Inflammatory macrophage treated with lipopolysaccharide for 4 hours (primary cell): Measurements from ENCODE around the gene EFCAB14.
"Not testable (repeated sequence)": the region's sequence is repeated elsewhere in the genome, so short reads cannot be mapped to it uniquely, and the experiment has no call there.

Source experiments
- DNase-seq: peaks from one replicate; pipeline ENCODE4 v3.0.0-alpha.2; 2020

EFCAB14 gene

GRCh38 chr1:46682064-46682463 lies 36.9 kb downstream of the EFCAB14 start:
- no peak for DNase-seq

- no peak for DNase-seq
Observed at GRCh38 chr1:46681333-46682034, 37.4 kb downstream of the EFCAB14 start.

- DNase-seq: no peak
Observed at GRCh38 chr1:46679789-46680573, 38.9 kb downstream of the EFCAB14 start.

- DNase-seq: no peak
Observed at GRCh38 chr1:46677339-46677738, 41.6 kb downstream of the EFCAB14 start.

- DNase-seq: no peak
Observed at GRCh38 chr1:46676531-46676930, 42.4 kb downstream of the EFCAB14 start.

- no peak for DNase-seq
Observed at GRCh38 chr1:46675549-46676314, 43.2 kb downstream of the EFCAB14 start.

- no peak for DNase-seq
Observed at GRCh38 chr1:46673749-46674182, 45.1 kb downstream of the EFCAB14 start.

- no peak for DNase-seq
Observed at GRCh38 chr1:46672696-46673095, 46.2 kb downstream of the EFCAB14 start.

- DNase-seq: no peak
Observed at GRCh38 chr1:46671554-46671953, 47.4 kb downstream of the EFCAB14 start, which contains the start of gene TEX38. TSS of gene TEX38 (plus strand) at chr1:46671854. CDS start at chr1:46671935, 81 bp downstream.

GRCh38 chr1:46670134-46670533 lies 48.8 kb downstream of the EFCAB14 start:
- DNase-seq: no peak

- DNase-seq: peak; percentile 51
Observed at GRCh38 chr1:46667782-46668760, 50.8 kb downstream of the EFCAB14 start, which contains the start of gene ATPAF1. TSS of gene ATPAF1 (minus strand) at chr1:46668364. CDS start at chr1:46668322, 42 bp downstream.

GRCh38 chr1:46665983-46666382 lies 52.9 kb downstream of the EFCAB14 start:
- DNase-seq: no peak

- DNase-seq: not testable (repeated sequence)
Observed at GRCh38 chr1:46662919-46663318, 56.0 kb downstream of the EFCAB14 start.

GRCh38 chr1:46660116-46660515 lies 58.8 kb downstream of the EFCAB14 start:
- DNase-seq: not testable (repeated sequence)

- DNase-seq: no peak
Observed at GRCh38 chr1:46659307-46659870, 59.5 kb downstream of the EFCAB14 start.

GRCh38 chr1:46657775-46658174 lies 61.1 kb downstream of the EFCAB14 start:
- DNase-seq: no peak

GRCh38 chr1:46656643-46657042 lies 62.3 kb downstream of the EFCAB14 start:
- no peak for DNase-seq

GRCh38 chr1:46655848-46656247 lies 63.1 kb downstream of the EFCAB14 start:
- no peak for DNase-seq

- not testable (repeated sequence) for DNase-seq
Observed at GRCh38 chr1:46654698-46655097, 64.2 kb downstream of the EFCAB14 start.

- no peak for DNase-seq
Observed at GRCh38 chr1:46654012-46654411, 64.9 kb downstream of the EFCAB14 start.

- DNase-seq: no peak
Observed at GRCh38 chr1:46653405-46653958, 65.4 kb downstream of the EFCAB14 start.
